Measurements from ENCODE around the gene SRD5A1.

GRCh38 chr5:6712142-6712576 is 78.9 kb downstream of the SRD5A1 start:
- TF ChIP-seq SRF (IDR thresholded peaks at IDR 0.05; ENCODE audit: low read depth) (no peak; the same call in 1 of the 2 replicates), CTCF (IDR thresholded peaks at IDR 0.05 in 2 of 3, conservative IDR thresholded peaks at IDR 0.05 in 1 of 3; ENCODE audit: borderline replicate concordance in 1 of 3, insufficient read depth in 1 of 3, low read depth in 2 of 3, low read length in 2 of 3) (peak in 2 of 3 experiments; percentile 5 to 27; a peak in 3 of 6 replicates), REST (IDR thresholded peaks at IDR 0.05; ENCODE audit: low read depth) (no peak), YY1 (IDR thresholded peaks at IDR 0.05; ENCODE audit: extremely low read depth, insufficient replicate concordance, low read depth, low read length) (no peak)

Measured in HCT116 (cell line).